Esophagus (tissue), 2 donors: ENCODE measurements around the gene ATP10A. TPM values are rescaled to one million over a fixed set of nuclear protein-coding genes. Genes with fewer than 3 reads are reported as not detected.

Experiments
- H3K27ac ChIP-seq, 2 donors: one replicate each; pipeline ENCODE4 v1.5.1; 2013; ENCODE audit warnings: low read depth in 2 of 2, mild to moderate bottlenecking in 2 of 2, inconsistent platforms in 1 of 2, low read length in 1 of 2, moderate library complexity in 1 of 2
- H3K27me3 ChIP-seq, 2 donors: one replicate each; pipeline ENCODE4 v1.6.1; 2013; ENCODE audit warnings: low read length in 2 of 2, control low read depth in 1 of 2, mild to moderate bottlenecking in 1 of 2; ENCODE audit not compliant: insufficient read depth in 2 of 2, control insufficient read depth in 1 of 2
- H3K36me3 ChIP-seq, 2 donors: one replicate each; pipeline ENCODE4 v1.6.1; 2013; ENCODE audit warnings: low read length in 1 of 2; ENCODE audit not compliant: control insufficient read depth in 2 of 2, insufficient read depth in 2 of 2
- H3K4me1 ChIP-seq, 2 donors: one replicate each; pipeline ENCODE4 v1.6.1; 2013; ENCODE audit warnings: low read length in 1 of 2; ENCODE audit not compliant: control insufficient read depth in 2 of 2, insufficient read depth in 2 of 2
- H3K4me3 ChIP-seq, 2 donors: one replicate each; pipeline ENCODE4 v1.5.1; 2013; ENCODE audit warnings: low read length in 2 of 2, mild to moderate bottlenecking in 2 of 2, low read depth in 1 of 2, moderate library complexity in 1 of 2
- H3K9me3 ChIP-seq, 2 donors: one replicate each; pipeline ENCODE4 v1.6.1; 2013; ENCODE audit warnings: mild to moderate bottlenecking in 2 of 2, low read depth in 1 of 2, low read length in 1 of 2, moderate library complexity in 1 of 2; ENCODE audit not compliant: control insufficient read depth in 2 of 2, insufficient read depth in 1 of 2
- WGBS, 2 donors: extraction: QIAGEN DNeasy Blood & Tissue Kit; methylation state at CpG; one replicate each; pipeline ENCODE4 v1.1.7; 2013; 5-methylcytosine and 5-hydroxymethylcytosine counted together
- polyA plus RNA-seq, 2 donors: library from polyadenylated mRNA; stranded (reverse); fragments of 200-250 nt; gene quantifications; one replicate each; pipeline ENCODE4 v1.2.3, GENCODE V29; 2013
- donor health status: healthy with polysubstance abuse.
- donor health status: Bipolar disorder and iron deficiency.

The ATP10A gene
- polyA plus RNA-seq, 2 donors = 0.79 to 0.86 TPM

DNA sequence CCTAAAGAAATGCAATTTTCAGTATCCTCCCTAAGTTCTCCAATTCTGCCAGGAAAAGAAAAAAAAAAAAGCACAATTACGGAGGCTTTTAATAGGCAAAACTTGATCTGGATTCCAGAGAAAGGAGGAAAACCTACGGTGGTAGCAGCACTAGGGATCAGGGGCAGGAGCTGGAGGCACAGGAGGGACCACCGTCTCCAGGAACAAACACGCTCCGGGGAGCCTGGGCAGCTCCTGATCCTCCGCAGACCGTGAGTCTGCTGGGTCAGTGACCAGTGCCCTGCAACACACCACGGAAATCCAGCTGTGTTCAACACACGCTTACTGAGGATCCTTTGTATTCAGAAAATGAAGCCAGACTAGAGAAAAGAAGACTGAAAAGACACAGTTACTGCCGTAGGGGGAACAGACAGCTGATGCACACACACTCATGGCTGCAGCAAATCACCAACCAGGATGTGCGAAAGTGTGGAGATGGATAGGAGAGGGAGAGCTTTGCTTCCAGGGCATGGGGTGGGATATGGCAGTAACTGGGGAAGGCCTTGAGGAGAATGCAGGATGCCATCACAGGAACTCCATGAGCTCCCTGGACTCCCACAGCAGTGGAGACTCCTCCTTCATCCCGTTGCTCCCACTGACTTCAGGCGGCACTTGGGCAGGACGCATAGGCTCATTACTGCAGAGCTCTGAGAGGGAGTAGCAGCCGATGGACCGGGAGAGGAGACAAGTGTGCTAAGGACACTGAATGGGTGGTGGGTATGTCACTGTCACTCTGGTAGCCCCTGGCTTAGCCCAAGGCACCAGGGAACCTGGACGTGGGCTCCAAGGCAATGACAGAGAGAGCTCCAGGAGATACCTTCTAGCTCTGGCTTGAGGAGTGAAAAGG, 167.0 kb downstream of the ATP10A start:
- no peak overlapping the region for H3K4me3 ChIP-seq
- H3K27ac ChIP-seq = no peak overlapping the region
- H3K9me3 ChIP-seq = no peaks in the 10 kb centered on the region
- WGBS, 2 donors = 85 to 91% methylated on average over 17 of the region's 17 CpGs
- no peaks in the 10 kb centered on the region for H3K27me3 ChIP-seq
- peaks cover under 1 to 12% of the 10 kb centered on the region in 2 donors for H3K36me3 ChIP-seq
- no peaks in the 10 kb centered on the region for H3K4me1 ChIP-seq

DNA sequence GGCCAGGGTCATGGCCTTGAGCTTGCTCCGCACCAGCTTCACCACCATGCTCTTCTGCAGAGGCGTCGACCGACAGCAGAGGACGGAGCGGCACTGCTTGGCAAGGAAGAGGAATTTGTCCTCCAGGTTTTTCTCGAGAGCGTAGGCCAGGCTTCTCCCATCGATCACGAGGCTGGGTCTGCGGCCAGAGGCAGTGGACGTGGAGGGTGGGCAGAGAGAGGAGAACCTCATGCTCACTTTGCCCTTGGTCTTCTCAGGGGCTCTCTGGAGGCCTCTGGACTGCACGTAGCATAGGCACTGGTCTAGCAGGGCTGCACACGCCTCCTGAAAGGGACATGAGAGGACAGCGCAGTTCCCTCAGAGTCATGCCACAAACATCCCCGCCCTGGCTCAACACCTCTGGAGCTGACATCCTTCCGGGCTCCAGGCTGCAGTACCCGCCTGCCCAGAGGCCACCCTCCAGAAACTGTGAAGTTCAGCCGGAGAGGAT, 168.3 kb downstream of the ATP10A start:
- no peaks in the 10 kb centered on the region for H3K4me1 ChIP-seq
- no peak overlapping the region for H3K4me3 ChIP-seq
- H3K27ac ChIP-seq = no peak overlapping the region
- H3K36me3 ChIP-seq = peaks cover 0 to 12% of the 10 kb centered on the region in 2 donors
- no peaks in the 10 kb centered on the region for H3K9me3 ChIP-seq
- H3K27me3 ChIP-seq = no peaks in the 10 kb centered on the region
- 93 to 95% methylated on average over 19 of the region's 19 CpGs for WGBS, 2 donors

GRCh38 chr15:25694239-25694584, 168.9 kb downstream of the ATP10A start:
- no peaks in the 10 kb centered on the region for H3K9me3 ChIP-seq
- 79 to 82% methylated on average over 4 of the region's 4 CpGs for WGBS, 2 donors

DNA sequence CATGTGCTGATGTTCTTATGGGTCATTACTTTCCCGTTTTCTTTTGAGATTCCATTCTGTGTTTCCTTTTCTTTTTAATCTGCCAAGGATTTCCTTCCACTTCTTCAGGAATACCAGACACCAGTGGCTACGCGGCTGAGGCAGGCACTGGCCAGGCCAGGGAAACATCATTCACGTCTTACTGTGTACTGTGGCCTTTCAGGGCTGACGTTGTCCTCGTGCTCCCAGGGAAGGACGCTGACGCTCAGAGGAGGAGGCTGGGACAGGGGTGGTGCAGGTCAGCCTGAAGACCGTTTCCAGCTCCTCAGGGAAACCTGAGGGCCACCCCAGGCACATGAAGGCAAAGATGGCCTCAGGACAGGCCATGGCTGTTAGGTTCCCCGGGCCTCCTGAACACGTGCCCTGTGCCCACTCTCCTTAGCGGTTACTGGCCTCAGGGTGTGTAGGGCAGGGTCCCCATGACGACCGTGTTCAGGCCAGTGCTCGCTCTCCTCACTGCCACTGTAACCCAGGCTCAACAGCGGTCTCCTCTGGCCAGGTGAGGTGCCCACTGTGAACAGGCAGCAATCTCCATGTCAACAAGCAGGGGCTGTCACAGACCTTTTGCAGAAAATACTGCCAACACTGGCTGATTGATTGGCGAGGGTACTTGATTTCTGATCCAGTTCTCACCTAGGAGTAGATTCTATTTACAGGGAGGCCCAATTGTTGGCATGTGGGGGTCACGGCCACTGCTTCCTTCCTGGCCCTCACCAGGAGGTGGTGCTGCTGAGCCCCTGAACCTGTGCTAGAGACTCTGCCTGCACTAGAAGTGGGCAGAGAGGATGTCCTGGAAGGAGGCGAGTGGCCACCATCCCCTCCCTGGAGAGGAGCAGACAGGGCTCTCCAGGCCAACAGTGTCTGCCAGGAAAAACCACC, 169.5 kb downstream of the ATP10A start:
- Histone ChIP-seq H3K9me3 (no peaks in the 10 kb centered on the region), H3K36me3 (peaks cover 0 to 12% of the 10 kb centered on the region in 2 donors), H3K27me3 (no peaks in the 10 kb centered on the region), H3K4me3 (no peak overlapping the region), H3K27ac (no peak overlapping the region), H3K4me1 (no peaks in the 10 kb centered on the region)
- 81 to 84% methylated on average over 19 of the region's 19 CpGs for whole genome bisulfite sequencing, 2 donors

More at GRCh38 chr15:25694239-25694584, 168.9 kb downstream of the ATP10A start:
- no peak overlapping the region for H3K4me3 ChIP-seq
- H3K4me1 ChIP-seq = no peaks in the 10 kb centered on the region
- H3K36me3 ChIP-seq = peaks cover 0 to 12% of the 10 kb centered on the region in 2 donors
- H3K27ac ChIP-seq = no peak overlapping the region
- no peaks in the 10 kb centered on the region for H3K27me3 ChIP-seq

DNA sequence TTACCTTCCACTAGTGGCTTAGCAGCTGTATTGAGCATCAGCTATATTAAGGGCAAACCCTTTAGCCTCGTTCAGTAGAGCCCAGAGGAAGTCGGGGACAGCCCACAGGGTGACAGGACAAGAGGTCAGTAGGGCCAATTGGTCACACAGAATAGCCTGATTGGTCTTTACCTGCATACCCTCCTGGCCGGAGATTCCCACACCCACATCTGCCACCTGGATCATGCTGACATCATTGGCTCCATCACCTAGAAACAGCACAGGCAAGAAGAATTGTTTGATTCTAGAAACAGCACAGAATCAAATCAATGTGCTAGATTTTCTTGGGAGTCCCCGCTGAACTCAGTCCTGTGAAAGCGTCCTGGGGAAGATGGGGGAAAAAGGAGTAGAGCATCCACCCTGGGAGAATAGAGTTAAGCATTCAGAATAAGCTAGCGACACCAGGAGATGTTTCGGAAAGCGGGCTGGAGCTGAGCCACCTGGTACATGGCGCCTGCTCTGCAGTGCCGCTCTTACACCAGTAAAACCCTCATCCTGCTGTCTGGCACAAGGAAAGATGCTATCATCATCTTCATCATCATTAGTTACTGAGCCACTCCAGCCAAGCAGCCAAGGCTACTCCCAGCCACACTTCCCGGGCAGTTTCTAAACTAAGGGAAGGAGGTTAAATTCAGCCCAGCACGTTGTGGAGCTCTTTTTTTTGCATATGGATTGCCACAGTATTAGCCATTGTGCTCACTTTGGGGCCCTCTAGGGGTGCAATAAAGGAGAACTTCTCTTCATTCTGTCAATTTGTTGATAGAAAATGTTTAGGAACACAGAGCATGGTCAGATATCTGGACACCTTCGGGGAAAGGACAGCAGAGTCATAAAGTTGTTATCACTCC, 171.3 kb downstream of the ATP10A start:
- WGBS, 2 donors = 73 to 77% methylated on average over 13 of the region's 13 CpGs

DNA sequence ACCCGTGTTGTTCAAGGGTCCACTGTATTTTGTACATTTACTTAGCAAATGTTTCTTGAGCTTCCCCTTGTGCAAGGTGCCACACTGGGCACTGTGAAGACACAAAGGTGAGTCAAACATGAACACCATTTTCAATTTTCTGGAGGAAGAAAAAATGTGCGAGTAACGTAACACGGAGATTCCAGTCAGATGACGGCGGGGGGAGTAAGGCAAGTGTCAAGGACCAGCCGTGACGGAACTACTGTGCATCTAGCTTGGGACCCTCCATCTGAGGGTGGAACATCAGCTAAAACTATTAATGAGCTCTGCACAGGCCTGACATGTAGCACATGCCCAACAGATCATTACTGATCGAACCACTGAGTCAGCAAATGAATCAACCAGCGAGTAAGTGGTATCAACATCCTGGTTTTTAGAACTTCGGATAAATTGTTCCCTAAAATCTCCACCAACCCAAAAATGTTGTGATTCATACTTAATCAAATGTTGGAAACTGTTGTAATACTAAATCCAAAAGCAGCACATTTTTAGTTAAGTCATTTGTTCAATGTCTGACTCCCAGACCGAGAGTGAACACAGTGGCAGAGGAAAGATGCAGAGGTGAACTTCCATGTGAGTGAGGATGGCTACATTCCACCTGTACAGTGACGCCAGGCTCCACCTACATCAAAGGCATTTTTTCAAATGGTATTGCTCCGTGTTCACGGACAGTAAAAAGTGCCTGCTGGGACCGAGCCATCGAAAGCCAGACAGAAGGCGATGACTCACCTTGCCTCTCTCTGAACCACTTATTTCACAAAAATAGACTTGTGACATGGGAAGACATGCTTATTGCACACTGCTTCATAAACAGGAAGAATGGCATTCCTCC, 172.2 kb downstream of the ATP10A start:
- Histone ChIP-seq H3K36me3 (peaks cover 0 to 12% of the 10 kb centered on the region in 2 donors), H3K4me3 (no peak overlapping the region), H3K27me3 (no peaks in the 10 kb centered on the region), H3K4me1 (no peaks in the 10 kb centered on the region), H3K27ac (no peak overlapping the region), H3K9me3 (no peaks in the 10 kb centered on the region)
- 67 to 71% methylated on average over 18 of the region's 18 CpGs for WGBS, 2 donors

More for the DNA sequence above, 171.3 kb downstream of the ATP10A start:
- H3K4me1 ChIP-seq = no peaks in the 10 kb centered on the region
- H3K27me3 ChIP-seq = no peaks in the 10 kb centered on the region
- no peaks in the 10 kb centered on the region for H3K9me3 ChIP-seq
- no peak overlapping the region for H3K4me3 ChIP-seq
- peaks cover 0 to 12% of the 10 kb centered on the region in 2 donors for H3K36me3 ChIP-seq
- no peak overlapping the region for H3K27ac ChIP-seq

GRCh38 chr15:25689592-25689991, 173.5 kb downstream of the ATP10A start:
- Histone ChIP-seq H3K4me3 (no peak overlapping the region), H3K27ac (no peak overlapping the region), H3K9me3 (no peaks in the 10 kb centered on the region), H3K4me1 (no peaks in the 10 kb centered on the region), H3K27me3 (no peaks in the 10 kb centered on the region), H3K36me3 (peaks cover 0 to 12% of the 10 kb centered on the region in 2 donors)
- 70 to 74% methylated on average over 4 of the region's 4 CpGs for WGBS, 2 donors

DNA sequence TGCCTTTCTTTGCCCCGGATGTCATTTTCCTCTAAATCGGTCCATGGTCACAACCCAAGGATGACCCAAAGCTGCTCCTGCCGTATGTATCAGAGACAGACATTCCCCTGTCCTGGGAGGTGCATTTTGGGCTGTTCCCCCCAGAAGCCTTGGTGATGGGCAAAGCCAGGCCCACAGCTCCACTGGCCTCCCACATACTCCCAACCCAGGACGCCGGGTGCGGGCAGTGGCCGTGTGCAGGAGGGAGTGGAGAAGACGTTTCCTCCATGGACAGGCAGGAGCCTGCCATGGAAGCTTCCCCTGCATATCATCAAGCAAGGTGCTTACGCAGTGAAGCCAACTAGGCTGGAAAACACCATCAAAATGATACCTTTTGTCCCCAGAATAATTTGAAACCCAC, 175.0 kb downstream of the ATP10A start:
- Histone ChIP-seq H3K9me3 (peaks cover 2 to 4% of the 10 kb centered on the region in 2 donors), H3K4me1 (peaks cover 0 to 3% of the 10 kb centered on the region in 2 donors), H3K4me3 (no peak overlapping the region), H3K27ac (no peak overlapping the region), H3K36me3 (peaks cover 0 to 2% of the 10 kb centered on the region in 2 donors), H3K27me3 (no peaks in the 10 kb centered on the region)
- 87 to 94% methylated on average over 9 of the region's 9 CpGs for WGBS, 2 donors
